Measurements from ENCODE around the gene GHR. TPM values are rescaled to one million over a fixed set of nuclear protein-coding genes. Genes with fewer than 3 reads are reported as not detected.

The GHR gene
- total and polyA plus RNA-seq, 2 of the 8 experiments (the other 6 are each of a cell fraction or from before 2014, with no cell fraction given) = 0.15 to 0.19 TPM

DNA sequence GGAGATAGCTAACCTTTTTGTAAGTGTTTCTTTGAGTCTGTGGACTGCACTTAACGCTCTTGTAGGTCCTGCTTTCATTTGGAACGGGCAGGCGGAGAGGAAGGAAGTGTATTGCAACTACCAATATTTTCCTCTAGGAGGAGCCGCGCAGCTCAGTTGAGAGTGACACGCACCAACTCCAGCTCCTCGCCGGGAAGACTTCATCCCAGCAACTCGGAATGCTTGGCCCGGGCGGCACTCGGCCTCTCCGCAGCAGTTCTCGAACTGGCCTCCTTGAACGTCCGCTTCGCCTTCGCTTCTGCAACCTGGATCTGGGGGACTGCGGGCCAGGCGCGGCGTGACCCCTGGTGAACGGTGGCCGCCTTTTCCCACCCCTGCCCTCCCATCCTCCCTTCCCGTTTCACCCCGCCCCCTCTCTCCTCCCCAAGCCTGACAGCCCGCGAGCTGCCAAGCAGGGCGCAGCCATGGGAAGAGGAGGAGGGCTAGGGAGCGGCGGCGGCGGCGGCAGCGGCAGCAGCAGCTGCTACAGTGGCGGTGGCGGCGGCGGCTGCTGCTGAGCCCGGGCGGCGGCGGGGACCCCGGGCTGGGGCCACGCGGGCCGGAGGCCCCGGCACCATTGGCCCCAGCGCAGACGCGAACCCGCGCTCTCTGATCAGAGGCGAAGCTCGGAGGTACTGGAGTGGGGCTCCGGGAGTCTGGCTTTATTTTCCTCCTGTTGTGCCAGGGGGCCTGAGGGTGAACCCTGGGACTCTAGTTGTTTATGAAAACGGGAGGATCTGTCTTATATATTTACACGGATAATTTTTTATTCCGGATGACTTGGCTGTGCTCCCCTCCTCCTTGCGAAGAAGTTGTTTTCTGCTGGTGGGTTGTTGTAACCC lies at the start of gene GHR (continued):
- TF ChIP-seq RAD21 (IDR thresholded peaks at IDR 0.05 in 1 of 2, conservative IDR thresholded peaks at IDR 0.05 in 1 of 2; ENCODE audit: low read depth in 2 of 2, low read length in 2 of 2) = peak; percentile 58 to 69
- peak; percentile 82 for TF ChIP-seq TEAD4 (IDR thresholded peaks at IDR 0.05; ENCODE audit: low read depth, low read length)
- TF ChIP-seq YY1 (IDR thresholded peaks at IDR 0.05; ENCODE audit: low read depth, low read length) = 0 out of 2 replicates have a peak, but pooled peaks have one; percentile 5
- TF ChIP-seq ASH2L (IDR thresholded peaks at IDR 0.05; ENCODE audit: low read length) = peak; percentile 50
- TF ChIP-seq SIN3A (conservative IDR thresholded peaks at IDR 0.05 in 1 of 2, IDR thresholded peaks at IDR 0.05 in 1 of 2; ENCODE audit: low read depth in 1 of 2, low read length in 2 of 2) = peak; percentile 51 to 73; a peak in 1 of 4 replicates
- no peak for TF ChIP-seq SIRT6 (IDR thresholded peaks at IDR 0.05; ENCODE audit: low read length)
- no peak for TF ChIP-seq MAFK (IDR thresholded peaks at IDR 0.05; ENCODE audit: low read depth, low read length)
- TF ChIP-seq NRF1 (IDR thresholded peaks at IDR 0.05; ENCODE audit: low read depth, low read length) = no peak

Data from H1 (cell line).